ENCODE data around the gene HSPA5.

- TF ChIP-seq POLR2AphosphoS5 (IDR thresholded peaks at IDR 0.05; ENCODE audit: low read depth, low read length) (peak; percentile 90), TAF1 (IDR thresholded peaks at IDR 0.05; ENCODE audit: borderline replicate concordance, insufficient read depth, low read length) (peak; percentile 69; the same call in 1 of the 2 replicates), REST (IDR thresholded peaks at IDR 0.05; ENCODE audit: insufficient read depth in 1 of 2, low read depth in 2 of 2, low read length in 2 of 2) (no peak), SIN3A (IDR thresholded peaks at IDR 0.05; ENCODE audit: borderline replicate concordance, insufficient read depth, low read length) (peak; percentile 49; the same call in 1 of the 2 replicates), FOXP2 (optimal IDR thresholded peaks at IDR 0.05; ENCODE audit: borderline replicate concordance, extremely low read depth, extremely low read length, insufficient read depth) (peak; percentile 79)
These were observed 40.7 kb downstream of the HSPA5 start, which contains the start of gene RABEPK for GRCh38 chr9:125200216-125201047.

Measured in PFSK-1 (cell line).